ENCODE results near the gene OR1I1.

DNA sequence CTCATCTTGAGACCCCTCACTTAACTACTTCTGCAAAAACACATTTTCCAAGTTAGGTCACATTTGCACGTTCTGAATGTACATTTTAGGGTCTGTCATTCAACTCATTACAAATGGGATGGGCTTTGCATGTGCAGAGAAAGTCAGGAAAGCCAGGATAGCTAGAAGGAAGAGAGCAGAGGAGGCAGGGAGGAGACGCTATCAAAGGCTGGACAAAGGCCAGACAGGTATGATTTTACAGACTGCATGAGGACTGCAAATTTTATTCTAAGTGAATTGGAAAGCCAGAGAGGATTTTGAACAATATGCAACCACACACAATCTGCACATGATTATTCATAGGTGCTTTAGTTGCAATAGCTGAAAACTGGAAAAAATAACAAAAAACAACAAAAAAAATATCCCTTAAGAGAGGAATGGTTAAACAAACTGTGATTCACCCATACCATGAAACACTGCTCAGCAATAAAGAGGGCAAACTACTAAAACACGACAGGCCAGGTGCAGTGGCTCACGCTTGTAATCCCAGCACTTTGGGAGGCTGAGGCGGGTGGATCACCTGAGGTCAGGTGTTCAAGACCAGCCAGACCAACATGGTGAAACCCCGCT is 46.3 kb downstream of the OR1I1 start:
- no peak for TF ChIP-seq POLR2A (IDR thresholded peaks at IDR 0.05)
- TF ChIP-seq, protein P1, sequence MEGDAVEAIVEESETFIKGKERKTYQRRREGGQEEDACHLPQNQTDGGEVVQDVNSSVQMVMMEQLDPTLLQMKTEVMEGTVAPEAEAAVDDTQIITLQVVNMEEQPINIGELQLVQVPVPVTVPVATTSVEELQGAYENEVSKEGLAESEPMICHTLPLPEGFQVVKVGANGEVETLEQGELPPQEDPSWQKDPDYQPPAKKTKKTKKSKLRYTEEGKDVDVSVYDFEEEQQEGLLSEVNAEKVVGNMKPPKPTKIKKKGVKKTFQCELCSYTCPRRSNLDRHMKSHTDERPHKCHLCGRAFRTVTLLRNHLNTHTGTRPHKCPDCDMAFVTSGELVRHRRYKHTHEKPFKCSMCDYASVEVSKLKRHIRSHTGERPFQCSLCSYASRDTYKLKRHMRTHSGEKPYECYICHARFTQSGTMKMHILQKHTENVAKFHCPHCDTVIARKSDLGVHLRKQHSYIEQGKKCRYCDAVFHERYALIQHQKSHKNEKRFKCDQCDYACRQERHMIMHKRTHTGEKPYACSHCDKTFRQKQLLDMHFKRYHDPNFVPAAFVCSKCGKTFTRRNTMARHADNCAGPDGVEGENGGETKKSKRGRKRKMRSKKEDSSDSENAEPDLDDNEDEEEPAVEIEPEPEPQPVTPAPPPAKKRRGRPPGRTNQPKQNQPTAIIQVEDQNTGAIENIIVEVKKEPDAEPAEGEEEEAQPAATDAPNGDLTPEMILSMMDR (IDR thresholded peaks at IDR 0.05), result no peak

Data from upper lobe of left lung (tissue), 4 donors.